AG04449 (cell line): ENCODE results near the gene MIOS.

ENCODE experiments used
- CTCF ChIA-PET: fragments of 350-600 bp; formaldehyde crosslinking; extraction: SDS; loops from one replicate; lab custom pipeline; 2021; ENCODE audit warnings: antibody characterized with exemption; lab: Yijun Ruan, JAX
- POLR2A ChIA-PET: fragments of 400-600, 350-600 bp; formaldehyde crosslinking; extraction: SDS; loops from one replicate; lab custom pipeline; 2020; ENCODE audit warnings: antibody characterized with exemption, inconsistent platforms; lab: Yijun Ruan, JAX
- DNase-seq: peaks from one replicate; pipeline ENCODE4 v3.0.0-alpha.2; 2010; ENCODE audit warnings: low read depth, low spot score
- H3K4me3 ChIP-seq: 2 replicates; pipeline ENCODE4 v1.5.1; 2011; ENCODE audit warnings: low read depth, mild to moderate bottlenecking, control low read depth, low read length
- TF ChIP-seq, protein P1 (sequence below): IDR thresholded peaks from one replicate; pipeline ENCODE4 v1.5.1; 2011; ENCODE audit warnings: mild to moderate bottlenecking, moderate library complexity, low read length, control low read depth, inconsistent platforms; ENCODE audit not compliant: insufficient read depth; ENCODE audit errors: missing control alignments

Gene MIOS

GRCh38 chr7:7581531-7582179 is 15.0 kb downstream of the MIOS start:
- TF ChIP-seq, protein P1, sequence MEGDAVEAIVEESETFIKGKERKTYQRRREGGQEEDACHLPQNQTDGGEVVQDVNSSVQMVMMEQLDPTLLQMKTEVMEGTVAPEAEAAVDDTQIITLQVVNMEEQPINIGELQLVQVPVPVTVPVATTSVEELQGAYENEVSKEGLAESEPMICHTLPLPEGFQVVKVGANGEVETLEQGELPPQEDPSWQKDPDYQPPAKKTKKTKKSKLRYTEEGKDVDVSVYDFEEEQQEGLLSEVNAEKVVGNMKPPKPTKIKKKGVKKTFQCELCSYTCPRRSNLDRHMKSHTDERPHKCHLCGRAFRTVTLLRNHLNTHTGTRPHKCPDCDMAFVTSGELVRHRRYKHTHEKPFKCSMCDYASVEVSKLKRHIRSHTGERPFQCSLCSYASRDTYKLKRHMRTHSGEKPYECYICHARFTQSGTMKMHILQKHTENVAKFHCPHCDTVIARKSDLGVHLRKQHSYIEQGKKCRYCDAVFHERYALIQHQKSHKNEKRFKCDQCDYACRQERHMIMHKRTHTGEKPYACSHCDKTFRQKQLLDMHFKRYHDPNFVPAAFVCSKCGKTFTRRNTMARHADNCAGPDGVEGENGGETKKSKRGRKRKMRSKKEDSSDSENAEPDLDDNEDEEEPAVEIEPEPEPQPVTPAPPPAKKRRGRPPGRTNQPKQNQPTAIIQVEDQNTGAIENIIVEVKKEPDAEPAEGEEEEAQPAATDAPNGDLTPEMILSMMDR: no peak
- POLR2A ChIA-PET: no interaction called here

GRCh38 chr7:7582596-7582995 is 15.9 kb downstream of the MIOS start:
- TF ChIP-seq, protein P1: no peak
- POLR2A ChIA-PET: no interaction called here
- DNase-seq: no peak
- H3K4me3 ChIP-seq: no peak overlapping the region
- CTCF ChIA-PET: no interaction called here

More at GRCh38 chr7:7581531-7582179, 15.0 kb downstream of the MIOS start:
- DNase-seq: no peak
- CTCF ChIA-PET: no interaction called here
- H3K4me3 ChIP-seq: no peak overlapping the region

DNA sequence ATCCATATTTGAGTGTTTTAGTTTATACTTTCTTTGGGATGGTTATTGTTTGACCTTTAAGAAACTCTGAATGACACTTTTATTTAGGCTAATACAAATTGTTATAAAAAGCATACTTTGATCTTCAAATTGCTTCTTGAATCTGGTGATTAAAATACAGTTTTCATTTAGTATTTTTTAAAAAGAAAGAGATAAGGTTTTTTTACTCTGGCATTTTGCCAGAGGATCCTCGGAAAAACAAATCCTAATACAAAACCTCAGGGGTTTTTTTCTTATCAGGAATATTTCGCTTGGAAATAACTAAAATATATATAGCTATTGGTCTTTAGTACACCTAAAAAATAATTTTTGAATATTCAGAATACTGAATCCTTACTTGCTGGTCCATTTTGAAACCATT is 17.0 kb downstream of the MIOS start:
- no peak overlapping the region for H3K4me3 ChIP-seq
- ChIA-PET CTCF (interaction anchor here (0.7 to 1.4 kb wide), 2 partner anchors 11 to 26 kb away, joined by 3 to 6 read pairs; no protein-coding TSS in a partner anchor), POLR2A (no interaction called here)
- TF ChIP-seq, protein P1: no peak
- no peak for DNase-seq

DNA sequence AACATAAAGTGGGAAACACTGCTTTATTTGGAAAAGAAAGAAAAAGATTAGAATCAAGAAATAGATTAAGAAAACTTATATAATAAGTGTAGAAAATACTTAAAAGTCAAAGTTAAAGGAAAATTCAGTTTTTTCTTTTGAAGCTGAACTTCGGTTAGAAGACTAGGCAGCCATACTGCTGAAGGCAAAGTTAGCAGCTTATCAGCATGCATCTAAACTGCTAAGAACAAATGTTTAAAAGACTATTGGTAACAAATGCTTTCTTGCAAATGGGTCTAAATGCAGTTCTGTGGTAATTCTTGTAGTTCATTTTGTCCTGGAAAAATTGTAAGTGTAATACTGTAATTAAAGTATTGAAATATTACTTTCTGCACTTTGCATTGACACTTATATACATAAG is 18.0 kb downstream of the MIOS start:
- no peak for DNase-seq
- CTCF ChIA-PET: interaction anchor here (1.0 to 1.4 kb wide), 2 partner anchors 9 to 10 kb away, joined by 3 to 6 read pairs; no protein-coding TSS in a partner anchor
- POLR2A ChIA-PET: no interaction called here
- H3K4me3 ChIP-seq: no peak overlapping the region
- TF ChIP-seq, protein P1: no peak

DNA sequence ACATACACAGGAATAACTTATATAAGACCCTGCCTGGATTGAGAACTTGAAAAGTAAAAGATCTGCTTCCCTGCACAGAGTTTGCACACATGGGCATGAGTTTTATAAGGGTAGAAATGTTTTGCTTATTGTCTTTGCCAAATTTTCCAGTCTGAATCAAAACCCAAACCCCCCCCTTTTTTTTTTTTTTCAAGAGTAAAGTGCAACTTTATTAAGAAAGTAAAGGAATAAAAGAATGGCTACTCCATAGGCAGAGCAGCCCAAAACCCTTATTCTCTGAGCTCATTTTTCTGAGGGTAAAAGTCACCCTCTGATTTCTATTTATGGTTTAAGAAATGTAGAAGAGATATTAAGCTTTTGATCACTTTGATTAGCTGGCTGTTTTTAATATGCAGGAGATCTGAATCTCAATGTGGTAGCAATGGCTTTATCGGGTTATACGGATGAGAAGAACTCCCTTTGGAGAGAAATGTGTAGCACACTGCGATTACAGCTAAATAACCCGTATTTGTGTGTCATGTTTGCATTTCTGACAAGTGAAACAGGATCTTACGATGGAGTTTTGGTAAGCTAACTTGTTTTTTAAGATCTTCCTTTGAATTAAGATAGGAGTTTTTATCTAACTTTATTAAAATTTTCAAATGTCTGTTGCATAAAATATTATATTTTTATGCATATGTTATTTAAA is 18.7 kb downstream of the MIOS start:
- H3K4me3 ChIP-seq: no peak overlapping the region
- POLR2A ChIA-PET: no interaction called here
- CTCF ChIA-PET: interaction anchor here (0.7 to 1.5 kb wide), 2 partner anchors 9 to 482 kb away, joined by 3 to 8 read pairs; no protein-coding TSS in a partner anchor
- DNase-seq: no peak
- TF ChIP-seq, protein P1: no peak

DNA sequence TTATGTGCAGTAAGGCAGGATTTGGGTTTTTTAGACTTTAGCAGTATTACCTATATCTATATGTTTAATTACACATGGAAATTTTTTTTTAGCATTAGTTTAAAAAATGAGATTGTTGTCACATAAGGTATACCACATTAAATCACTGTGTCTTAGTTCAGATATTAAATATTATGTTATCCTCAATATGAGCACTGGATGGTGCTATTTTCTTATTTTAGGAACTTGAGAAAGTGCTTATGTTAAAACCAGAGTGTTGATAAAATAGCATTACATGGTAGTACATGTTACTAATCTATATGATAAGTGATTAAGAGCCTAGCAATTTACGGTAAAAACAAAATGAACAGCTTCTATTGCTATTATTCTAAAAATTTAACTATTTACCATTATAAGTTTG is 28.8 kb downstream of the MIOS start:
- POLR2A ChIA-PET: no interaction called here
- CTCF ChIA-PET: interaction anchor here (0.8 to 3.5 kb wide), 20 partner anchors 9 to 701 kb away, joined by 3 to 49 read pairs (median 5); no protein-coding TSS in a partner anchor
- TF ChIP-seq, protein P1: no peak
- no peak overlapping the region for H3K4me3 ChIP-seq
- DNase-seq: no peak
